HCT116 (cell line): ENCODE results near the gene KCNK2. TPM values are rescaled to one million over a fixed set of nuclear protein-coding genes. Genes with fewer than 3 reads are reported as not detected.

ENCODE experiments used
- ATAC-seq: fragments of 200-7000 bp; cut with Tn5 transposase; 2 replicates; pipeline ENCODE4 v1.9.1; 2020; ENCODE audit warnings: mild to moderate bottlenecking, moderate library complexity
- BruUV-seq: library from RNA; stranded (reverse); fragments of 400-500 nt; replicated peaks from 2 replicates; lab custom pipeline; 2021; lab: Mats Ljungman, UMichigan
- CTCF ChIA-PET: fragments of 300-600 bp; sonication (Branson Sonifier 250); formaldehyde crosslinking; loops from one replicate; lab custom pipeline; 2021; ENCODE audit warnings: antibody characterized with exemption; lab: Charles Lee
- POLR2A ChIA-PET: fragments of 300-600, 350-600 bp; sonication (Branson Sonifier 250); formaldehyde crosslinking; loops from one replicate; lab custom pipeline; 2021; ENCODE audit warnings: antibody characterized with exemption; lab: Charles Lee
- RAD21 ChIA-PET, 2 experiments: fragments of 300-600 bp; sonication (Branson Sonifier 250); formaldehyde crosslinking; loops; one replicate each; lab custom pipeline; 2023; ENCODE audit warnings: low total read pairs in 2 of 2; ENCODE audit not compliant: uncharacterized antibody in 2 of 2, unreplicated experiment in 2 of 2, low non-redundant PET in 1 of 2; lab: Charles Lee
- DNase-seq: peaks from one replicate; pipeline ENCODE4 v3.0.0-alpha.2; 2010; ENCODE audit warnings: low read depth, low spot score
- H2AFZ ChIP-seq: fragments of 200-600 bp; shearing (Covaris generic), sonication (generic); 2 replicates; pipeline ENCODE4 v1.6.1; 2017; ENCODE audit warnings: low read depth, mixed run types, mixed read lengths, antibody characterized with exemption, low read length; ENCODE audit not compliant: poor library complexity, severe bottlenecking
- H3K27ac ChIP-seq: 2 replicates; pipeline ENCODE4 v1.5.1; 2012; ENCODE audit warnings: low read depth, low read length
- H3K27me3 ChIP-seq: fragments of 200-600 bp; sonication (generic); 2 replicates; pipeline ENCODE4 v1.6.1; 2016; ENCODE audit warnings: mixed run types, low read length, mixed read lengths; ENCODE audit not compliant: insufficient read depth
- H3K36me3 ChIP-seq, 2 experiments: fragments of 200-500 bp in 1 of 2; fragments of 200-600 bp in 1 of 2; sonication (Bioruptor generic) in 1 of 2; sonication (generic) in 1 of 2; 2 replicates each; pipeline versions ENCODE4 v1.5.1 to v1.6.1; 2014 to 2016; ENCODE audit warnings: low read length in 2 of 2, inconsistent platforms in 1 of 2, mixed read lengths in 1 of 2, mixed run types in 1 of 2; ENCODE audit not compliant: insufficient read depth in 2 of 2, control insufficient read depth in 1 of 2
- H3K4me1 ChIP-seq, 2 experiments: fragments of 200-600 bp in 1 of 2; sonication (generic) in 1 of 2; 2 replicates each; pipeline versions ENCODE4 v1.5.1 to v1.6.1; 2012 to 2017; ENCODE audit warnings: low read length in 2 of 2, inconsistent platforms in 1 of 2, mild to moderate bottlenecking in 1 of 2, mixed read lengths in 1 of 2, mixed run types in 1 of 2, moderate library complexity in 1 of 2; ENCODE audit not compliant: insufficient read depth in 2 of 2, control insufficient read depth in 1 of 2
- H3K4me2 ChIP-seq: fragments of 200-600 bp; sonication (generic); 2 replicates; pipeline ENCODE4 v1.6.1; 2017; ENCODE audit warnings: mixed run types, low read length, mixed read lengths
- H3K4me3 ChIP-seq, 2 experiments: fragments of 200-600 bp in 1 of 2; sonication (generic) in 1 of 2; replicated peaks in 1 of 2; 2 replicates each; pipeline ENCODE4 v1.5.1; 2011 to 2016; ENCODE audit warnings: low read length in 2 of 2, control low read depth in 1 of 2, low read depth in 1 of 2, mild to moderate bottlenecking in 1 of 2, mixed read lengths in 1 of 2, mixed run types in 1 of 2
- H3K79me2 ChIP-seq: fragments of 200-600 bp; sonication (generic); 2 replicates; pipeline ENCODE4 v1.6.1; 2017; ENCODE audit warnings: mild to moderate bottlenecking, mixed run types, low read length, moderate library complexity, mixed read lengths; ENCODE audit not compliant: insufficient read depth
- H3K9ac ChIP-seq: fragments of 200-600 bp; sonication (generic); 2 replicates; pipeline ENCODE4 v1.6.1; 2016; ENCODE audit warnings: low read length, mixed read lengths
- H3K9me2 ChIP-seq: fragments of 200-600 bp; sonication (generic), shearing (Covaris generic); 2 replicates; pipeline ENCODE4 v1.6.1; 2017; ENCODE audit warnings: mixed run types, mild to moderate bottlenecking, moderate library complexity; ENCODE audit not compliant: insufficient read depth
- H3K9me3 ChIP-seq, 2 experiments: fragments of 200-500 bp in 1 of 2; fragments of 200-600 bp in 1 of 2; sonication (Bioruptor generic) in 1 of 2; sonication (generic) in 1 of 2; 2 replicates each; pipeline ENCODE4 v1.6.1; 2014 to 2017; ENCODE audit warnings: low read length in 2 of 2, mixed read lengths in 2 of 2, inconsistent platforms in 1 of 2, low read depth in 1 of 2, mild to moderate bottlenecking in 1 of 2, mixed run types in 1 of 2, moderate library complexity in 1 of 2; ENCODE audit not compliant: control insufficient read depth in 1 of 2, insufficient read depth in 1 of 2
- H4K20me1 ChIP-seq: fragments of 200-600 bp; sonication (generic), shearing (Covaris generic); 2 replicates; pipeline ENCODE4 v1.6.1; 2017; ENCODE audit warnings: mixed run types, mild to moderate bottlenecking, moderate library complexity; ENCODE audit not compliant: insufficient read depth
- CBX3 ChIP-seq: IDR thresholded peaks from 2 replicates; pipeline ENCODE4 v1.6.1; 2012; ENCODE audit warnings: low read depth
- CTCF ChIP-seq, 3 experiments: fragments of 200-600 bp in 1 of 3; sonication (generic) in 1 of 3; IDR thresholded peaks in 2 of 3; conservative IDR thresholded peaks in 1 of 3; 2 replicates each; pipeline ENCODE4 v1.5.1; 2012 to 2017; ENCODE audit warnings: low read depth in 2 of 3, low read length in 2 of 3, antibody characterized with exemption in 1 of 3, borderline replicate concordance in 1 of 3, control low read depth in 1 of 3, mild to moderate bottlenecking in 1 of 3, mixed read lengths in 1 of 3, mixed run types in 1 of 3, moderate library complexity in 1 of 3; ENCODE audit not compliant: insufficient read depth in 1 of 3
- EGR1 ChIP-seq: IDR thresholded peaks from 2 replicates; pipeline ENCODE4 v1.6.1; 2012; ENCODE audit warnings: low read depth
- ELF1 ChIP-seq: IDR thresholded peaks from 2 replicates; pipeline ENCODE4 v1.6.1; 2012; ENCODE audit warnings: low read depth, borderline replicate concordance
- EZH2 ChIP-seq: fragments of 200-600 bp; sonication (generic); IDR thresholded peaks from 2 replicates; pipeline ENCODE4 v1.6.1; 2017; ENCODE audit warnings: antibody characterized with exemption, mixed run types
- EZH2phosphoT487 ChIP-seq: fragments of 200-600 bp; IDR thresholded peaks from 2 replicates; pipeline ENCODE4 v1.6.1; 2018; ENCODE audit warnings: antibody characterized with exemption, borderline replicate concordance
- FOSL1 ChIP-seq: IDR thresholded peaks from 2 replicates; pipeline ENCODE4 v1.6.1; 2012; ENCODE audit warnings: low read depth
- JUND ChIP-seq: IDR thresholded peaks from 2 replicates; pipeline ENCODE4 v1.6.1; 2012
- MAX ChIP-seq: IDR thresholded peaks from 2 replicates; pipeline ENCODE4 v1.6.1; 2012
- POLR2A ChIP-seq: IDR thresholded peaks from 2 replicates; pipeline ENCODE4 v1.7.0; 2011; ENCODE audit warnings: borderline replicate concordance; ENCODE audit not compliant: insufficient read depth, insufficient read length; ENCODE audit errors: extremely low read depth
- POLR2AphosphoS5 ChIP-seq: IDR thresholded peaks from 2 replicates; pipeline ENCODE4 v1.6.1; 2011; ENCODE audit warnings: mild to moderate bottlenecking, low read depth, low read length, moderate library complexity
- RAD21 ChIP-seq: IDR thresholded peaks from 2 replicates; pipeline ENCODE4 v1.6.1; 2012; ENCODE audit warnings: low read depth, mild to moderate bottlenecking
- REST ChIP-seq: IDR thresholded peaks from 2 replicates; pipeline ENCODE4 v1.6.1; 2012; ENCODE audit warnings: low read depth
- SIN3A ChIP-seq: IDR thresholded peaks from 2 replicates; pipeline ENCODE4 v1.6.1; 2012; ENCODE audit warnings: low read depth
- SP1 ChIP-seq: IDR thresholded peaks from 2 replicates; pipeline ENCODE4 v1.6.1; 2012; ENCODE audit warnings: low read depth
- SRF ChIP-seq: IDR thresholded peaks from 2 replicates; pipeline ENCODE4 v1.6.1; 2012; ENCODE audit warnings: low read depth
- YY1 ChIP-seq: IDR thresholded peaks from 2 replicates; pipeline ENCODE4 v1.6.1; 2011; ENCODE audit warnings: low read length, low read depth, moderate library complexity, mild to moderate bottlenecking; ENCODE audit not compliant: insufficient replicate concordance; ENCODE audit errors: extremely low read depth
- ZNF274 ChIP-seq: fragments of 200-500 bp; sonication (Bioruptor generic); IDR thresholded peaks from 2 replicates; pipeline ENCODE4 v1.6.1; 2014; ENCODE audit warnings: mild to moderate bottlenecking, low read depth, low read length, inconsistent platforms
- intact Hi-C: fragments of 100-400 bp; cut with micrococcal nuclease; formaldehyde crosslinking; loops from 2 replicates; pipeline ENCODE4 v1.10.0; 2022
- total RNA-seq: library from RNA; stranded (reverse); gene quantifications from one replicate; pipeline ENCODE4 v1.2.1, GENCODE V29; 2021; ENCODE audit not compliant: unreplicated experiment

KCNK2 gene
- total RNA-seq, 1 experiment from 2014 or later = 0.27 TPM

- intact Hi-C loops = no loop called here
- CTCF ChIA-PET = no interaction called here
- no peak overlapping the region for H3K4me2 ChIP-seq
These were observed 5.1 kb downstream of the KCNK2 start for GRCh38 chr1:215087603-215088002.

GRCh38 chr1:215094381-215094780, 11.8 kb downstream of the KCNK2 start:
- CTCF ChIA-PET = no interaction called here
- no peaks in the 10 kb centered on the region for H3K27me3 ChIP-seq
- ATAC-seq (no peak), DNase-seq (no peak)
- intact Hi-C loops = no loop called here
- no peaks in the 10 kb centered on the region for H3K4me1 ChIP-seq
- no peak overlapping the region for H3K4me3 ChIP-seq
- H2AFZ ChIP-seq = no peak overlapping the region
- BruUV-seq = no TSS peak
- no peaks in the 10 kb centered on the region for H3K9me2 ChIP-seq
- no peak overlapping the region for H3K4me2 ChIP-seq
- H3K27ac ChIP-seq = no peak overlapping the region
- no peaks in the 10 kb centered on the region for H3K36me3 ChIP-seq
- no peak overlapping the region for H3K9ac ChIP-seq
- H3K79me2 ChIP-seq = no peaks in the 10 kb centered on the region
- H3K9me3 ChIP-seq = no peaks in the 10 kb centered on the region
- RAD21 ChIA-PET = no interaction called here
- no peaks in the 10 kb centered on the region for H4K20me1 ChIP-seq
- POLR2A ChIA-PET = no interaction called here
- no peak for TF ChIP-seq CBX3
- no peak for TF ChIP-seq EZH2
- TF ChIP-seq SP1 = no peak
- no peak for TF ChIP-seq EGR1
- no peak for TF ChIP-seq MAX
- TF ChIP-seq POLR2AphosphoS5 = no peak
- no peak for TF ChIP-seq REST
- no peak for TF ChIP-seq SRF
- TF ChIP-seq JUND = no peak
- no peak for TF ChIP-seq ELF1
- no peak for TF ChIP-seq YY1
- TF ChIP-seq FOSL1 = no peak
- no peak for TF ChIP-seq SIN3A
- no peak for TF ChIP-seq CTCF (IDR thresholded peaks at IDR 0.05 in 2 of 3, conservative IDR thresholded peaks at IDR 0.05 in 1 of 3; ENCODE audit: borderline replicate concordance in 1 of 3, insufficient read depth in 1 of 3, low read depth in 2 of 3, low read length in 2 of 3)
- TF ChIP-seq ZNF274 = no peak

More at GRCh38 chr1:215087603-215088002, 5.1 kb downstream of the KCNK2 start:
- no peaks in the 10 kb centered on the region for H3K36me3 ChIP-seq
- no peak overlapping the region for H2AFZ ChIP-seq
- no peaks in the 10 kb centered on the region for H3K79me2 ChIP-seq
- POLR2A ChIA-PET = no interaction called here
- ATAC-seq = no peak
- no peak for TF ChIP-seq ZNF274
- no peak for TF ChIP-seq SP1
- TF ChIP-seq EZH2 = no peak
- TF ChIP-seq RAD21 = no peak
- no peak for TF ChIP-seq POLR2A
- TF ChIP-seq EZH2phosphoT487 = no peak
- no peak for TF ChIP-seq SRF
- TF ChIP-seq, all 23 proteins: peak for 0
- Histone ChIP-seq H3K9ac (no peak overlapping the region), H3K27ac (no peak overlapping the region), H3K27me3 (no peaks in the 10 kb centered on the region), H4K20me1 (no peaks in the 10 kb centered on the region), H3K4me3 (no peak overlapping the region), H3K9me2 (no peaks in the 10 kb centered on the region), H3K9me3 (no peaks in the 10 kb centered on the region), H3K4me1 (no peaks in the 10 kb centered on the region)
- RAD21 ChIA-PET = no interaction called here
- BruUV-seq = no TSS peak
- DNase-seq = no peak
